HepG2 (cell line): ENCODE results near the gene DPAGT1. TPM values are rescaled to one million over a fixed set of nuclear protein-coding genes. Genes with fewer than 3 reads are reported as not detected.

Experiments
- CAMTA2 ChIP-seq: sonication (generic); formaldehyde crosslinking; IDR thresholded peaks from 2 replicates; pipeline ENCODE4 v1.4.0; 2020; ENCODE audit warnings: mild to moderate bottlenecking, missing genetic modification reagents, borderline replicate concordance
- CEBPB ChIP-seq: IDR thresholded peaks from 2 replicates; pipeline ENCODE4 v1.6.1; 2011; ENCODE audit warnings: low read depth, low read length, improper control_type of control experiment, borderline replicate concordance
- ETS1 ChIP-seq: sonication (generic); formaldehyde crosslinking; IDR thresholded peaks from 2 replicates; pipeline ENCODE4 v1.4.0; 2020; ENCODE audit warnings: missing genetic modification reagents
- GABPA ChIP-seq, 2 experiments: IDR thresholded peaks; 2 replicates each; pipeline ENCODE4 v1.6.1; 2011 to 2016; ENCODE audit warnings: low read depth in 2 of 2, low read length in 1 of 2, missing biosample characterization in 1 of 2, missing genetic modification characterization in 1 of 2
- RELA ChIP-seq: sonication (generic); formaldehyde crosslinking; IDR thresholded peaks from 2 replicates; pipeline ENCODE4 v1.4.0; 2020; ENCODE audit warnings: missing genetic modification reagents
- RERE ChIP-seq: IDR thresholded peaks from 2 replicates; pipeline ENCODE4 v1.6.1; 2016; ENCODE audit warnings: low read depth, missing genetic modification reagents, missing compliant biosample characterization
- SMAD9 ChIP-seq: sonication (generic); formaldehyde crosslinking; IDR thresholded peaks from 2 replicates; pipeline ENCODE4 v1.5.1; 2020; ENCODE audit warnings: mild to moderate bottlenecking, missing genetic modification reagents
- SMYD3 ChIP-seq: sonication (generic); formaldehyde crosslinking; IDR thresholded peaks from 2 replicates; pipeline ENCODE4 v1.8.1; 2023; ENCODE audit warnings: mild to moderate bottlenecking, missing genetic modification reagents
- SP1 ChIP-seq, 2 experiments: fragments of 450-650 bp in 1 of 2; sonication (generic) in 1 of 2; formaldehyde crosslinking in 1 of 2; IDR thresholded peaks; 2 replicates each; pipeline versions ENCODE4 v1.4.0 to v1.6.1; 2016 to 2020; ENCODE audit warnings: missing genetic modification reagents in 1 of 2
- SSRP1 ChIP-seq: IDR thresholded peaks from 2 replicates; pipeline ENCODE4 v1.6.1; 2016; ENCODE audit warnings: control low read depth
- TRIM24 ChIP-seq: sonication (generic); formaldehyde crosslinking; IDR thresholded peaks from 2 replicates; pipeline ENCODE4 v1.8.0; 2022; ENCODE audit warnings: mild to moderate bottlenecking, missing genetic modification reagents
- WIZ ChIP-seq: sonication (generic); formaldehyde crosslinking; IDR thresholded peaks from 2 replicates; pipeline ENCODE4 v1.5.1; 2020; ENCODE audit warnings: mild to moderate bottlenecking, missing genetic modification reagents
- ZBTB3 ChIP-seq: sonication (generic); formaldehyde crosslinking; IDR thresholded peaks from 2 replicates; pipeline ENCODE4 v1.4.0; 2020; ENCODE audit warnings: low read depth, mild to moderate bottlenecking, moderate library complexity, missing genetic modification reagents, borderline replicate concordance
- ZNF619 ChIP-seq: sonication (generic); formaldehyde crosslinking; IDR thresholded peaks from 2 replicates; pipeline ENCODE4 v1.4.0; 2020; ENCODE audit warnings: mild to moderate bottlenecking, missing genetic modification reagents
- ZNF691 ChIP-seq: sonication (generic); formaldehyde crosslinking; IDR thresholded peaks from 2 replicates; pipeline ENCODE4 v1.4.0; 2020; ENCODE audit warnings: missing genetic modification reagents, low read depth, mild to moderate bottlenecking, borderline replicate concordance
- ZNF704 ChIP-seq: sonication (generic); formaldehyde crosslinking; IDR thresholded peaks from 2 replicates; pipeline ENCODE4 v1.8.1; 2023; ENCODE audit warnings: mild to moderate bottlenecking, inconsistent platforms, moderate library complexity, missing genetic modification reagents, borderline replicate concordance
- ZSCAN21 ChIP-seq: sonication (generic); formaldehyde crosslinking; IDR thresholded peaks from 2 replicates; pipeline ENCODE4 v1.8.0; 2022; ENCODE audit warnings: mild to moderate bottlenecking, missing genetic modification reagents, moderate library complexity, borderline replicate concordance
- polyA plus RNA-seq, 8 experiments: library from polyadenylated mRNA; depleted of rRNA in 3 of 8; stranded (reverse) in 7 of 8; unstranded in 1 of 8; fragments of >200 nt; fragmentation: Illumina TruSeq in 4 of 8; extraction: Trizol in 4 of 8; gene quantifications; 2 replicates each; pipeline versions ENCODE4 v1.2.1 to v1.2.3, GENCODE V29; 2011 to 2016; ENCODE audit warnings: low read depth in 4 of 8, missing spikeins in 1 of 8, mixed read lengths in 1 of 8; ENCODE audit not compliant: insufficient read depth in 1 of 8
- total RNA-seq, 5 experiments: library from RNA; depleted of rRNA; stranded (reverse); fragments of >200 nt; fragmentation: Illumina TruSeq; extraction: Trizol; gene quantifications; 2 replicates each; pipeline ENCODE4 v1.2.3, GENCODE V29; 2016; ENCODE audit warnings: low read depth in 1 of 5
- TF ChIP-seq, protein P1 (sequence below): sonication (generic); formaldehyde crosslinking; IDR thresholded peaks from 2 replicates; pipeline ENCODE4 v1.5.0; 2020; ENCODE audit warnings: missing genetic modification reagents

Gene DPAGT1
- total and polyA plus RNA-seq, 2 of the 13 experiments (the other 11 are each of a cell fraction or from before 2014, with no cell fraction given), result 37.6 to 70.7 TPM

DNA sequence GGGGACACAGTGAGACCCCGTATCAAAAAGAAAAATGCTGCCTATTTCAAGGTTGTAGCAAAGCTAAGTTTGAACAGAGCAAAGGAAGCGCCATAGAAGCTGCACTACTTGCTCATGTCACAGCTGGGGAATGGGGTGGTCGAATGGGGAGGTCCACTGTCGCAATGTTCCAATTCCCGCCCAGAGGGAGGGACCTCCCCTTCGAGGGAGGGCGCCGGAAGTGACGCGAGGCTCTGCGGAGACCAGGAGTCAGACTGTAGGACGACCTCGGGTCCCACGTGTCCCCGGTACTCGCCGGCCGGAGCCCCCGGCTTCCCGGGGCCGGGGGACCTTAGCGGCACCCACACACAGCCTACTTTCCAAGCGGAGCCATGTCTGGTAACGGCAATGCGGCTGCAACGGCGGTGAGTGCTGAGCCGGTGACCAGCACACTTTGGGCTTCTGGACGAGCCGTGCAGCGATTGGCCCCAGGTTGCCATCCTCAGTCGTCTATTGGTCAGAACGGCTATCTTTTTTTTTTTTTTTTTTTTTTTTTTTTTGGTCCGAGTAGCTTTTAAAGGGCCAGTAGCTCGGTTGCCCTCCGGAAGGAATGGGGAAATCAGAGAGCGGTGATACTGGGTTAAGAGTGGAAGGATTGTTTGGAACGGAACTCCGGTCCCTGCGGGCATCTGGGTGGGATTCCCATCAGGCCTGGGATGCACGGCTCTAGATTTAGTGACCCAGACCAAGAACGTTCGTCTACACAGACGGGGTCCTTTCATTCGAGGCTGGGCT lies 16.8 kb downstream of the DPAGT1 start, which contains the start of gene HMBS (continued):
- TF ChIP-seq ZNF619 (CRISPR knock-in tag) (0 out of 2 replicates have a peak, but pooled peaks have one; percentile 30), SSRP1 (no peak), ZNF691 (CRISPR knock-in tag) (peak; percentile 81), TRIM24 (CRISPR knock-in tag) (0 out of 2 replicates have a peak, but pooled peaks have one; percentile 37), CEBPB (peak; percentile 94), SMYD3 (CRISPR knock-in tag) (no peak), ZSCAN21 (peak; percentile 60; the same call in 1 of the 2 replicates), RERE (CRISPR knock-in tag) (no peak), SMAD9 (CRISPR knock-in tag) (no peak; the same call in 1 of the 2 replicates), ZBTB3 (CRISPR knock-in tag) (no peak), RELA (CRISPR knock-in tag) (0 out of 2 replicates have a peak, but pooled peaks have one; percentile 29), ETS1 (CRISPR knock-in tag) (no peak; the same call in 1 of the 2 replicates), GABPA (IDR thresholded peaks at IDR 0.05; ENCODE audit: low read depth, low read length) (peak; percentile 79), GABPA (CRISPR knock-in tag; IDR thresholded peaks at IDR 0.05; ENCODE audit: low read depth) (peak; percentile 95), WIZ (no peak; the same call in 1 of the 2 replicates), SP1 (IDR thresholded peaks at IDR 0.05) (no peak), SP1 (CRISPR knock-in tag; IDR thresholded peaks at IDR 0.05) (peak; percentile 90), CAMTA2 (CRISPR knock-in tag) (0 out of 2 replicates have a peak, but pooled peaks have one; percentile 35), ZNF704 (CRISPR knock-in tag) (no peak)
- TF ChIP-seq, protein P1, sequence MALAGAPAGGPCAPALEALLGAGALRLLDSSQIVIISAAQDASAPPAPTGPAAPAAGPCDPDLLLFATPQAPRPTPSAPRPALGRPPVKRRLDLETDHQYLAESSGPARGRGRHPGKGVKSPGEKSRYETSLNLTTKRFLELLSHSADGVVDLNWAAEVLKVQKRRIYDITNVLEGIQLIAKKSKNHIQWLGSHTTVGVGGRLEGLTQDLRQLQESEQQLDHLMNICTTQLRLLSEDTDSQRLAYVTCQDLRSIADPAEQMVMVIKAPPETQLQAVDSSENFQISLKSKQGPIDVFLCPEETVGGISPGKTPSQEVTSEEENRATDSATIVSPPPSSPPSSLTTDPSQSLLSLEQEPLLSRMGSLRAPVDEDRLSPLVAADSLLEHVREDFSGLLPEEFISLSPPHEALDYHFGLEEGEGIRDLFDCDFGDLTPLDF, result peak; percentile 90
